Putamen (tissue), 1 donor: Measurements from ENCODE around the gene DOK3.
A peak's percentile ranks its signal among the peaks of the same experiment; 100 is the strongest.
"Not testable (repeated sequence)": the region's sequence is repeated elsewhere in the genome, so short reads cannot be mapped to it uniquely, and the experiment has no call there.

Experiments
- DNase-seq: peaks from one replicate; pipeline ENCODE4 v3.0.0-alpha.2; 2016; ENCODE audit warnings: low spot score

DOK3 gene

DNA sequence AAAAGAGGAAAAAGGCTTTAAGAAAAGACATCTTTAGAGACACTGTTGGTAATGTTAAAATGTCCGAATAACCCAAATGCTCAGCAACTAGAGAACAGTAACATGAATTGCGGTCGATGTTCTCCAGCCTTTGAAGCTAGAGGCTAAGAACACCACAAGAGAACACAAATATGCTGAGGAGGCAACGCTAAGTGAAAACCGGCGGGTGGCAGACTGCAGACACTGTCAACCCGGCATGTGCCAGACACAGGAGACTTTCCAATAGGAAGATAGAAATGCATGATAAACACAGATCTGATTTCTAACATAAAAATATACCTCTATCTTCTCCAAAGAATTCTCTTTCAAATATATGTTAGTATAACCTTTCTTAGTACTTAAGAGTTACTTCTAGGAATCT lies 25.5 kb upstream of the DOK3 start:
- no peak for DNase-seq

GRCh38 chr5:177534433-177534832 lies 24.8 kb upstream of the DOK3 start:
- not testable (repeated sequence) for DNase-seq

DNA sequence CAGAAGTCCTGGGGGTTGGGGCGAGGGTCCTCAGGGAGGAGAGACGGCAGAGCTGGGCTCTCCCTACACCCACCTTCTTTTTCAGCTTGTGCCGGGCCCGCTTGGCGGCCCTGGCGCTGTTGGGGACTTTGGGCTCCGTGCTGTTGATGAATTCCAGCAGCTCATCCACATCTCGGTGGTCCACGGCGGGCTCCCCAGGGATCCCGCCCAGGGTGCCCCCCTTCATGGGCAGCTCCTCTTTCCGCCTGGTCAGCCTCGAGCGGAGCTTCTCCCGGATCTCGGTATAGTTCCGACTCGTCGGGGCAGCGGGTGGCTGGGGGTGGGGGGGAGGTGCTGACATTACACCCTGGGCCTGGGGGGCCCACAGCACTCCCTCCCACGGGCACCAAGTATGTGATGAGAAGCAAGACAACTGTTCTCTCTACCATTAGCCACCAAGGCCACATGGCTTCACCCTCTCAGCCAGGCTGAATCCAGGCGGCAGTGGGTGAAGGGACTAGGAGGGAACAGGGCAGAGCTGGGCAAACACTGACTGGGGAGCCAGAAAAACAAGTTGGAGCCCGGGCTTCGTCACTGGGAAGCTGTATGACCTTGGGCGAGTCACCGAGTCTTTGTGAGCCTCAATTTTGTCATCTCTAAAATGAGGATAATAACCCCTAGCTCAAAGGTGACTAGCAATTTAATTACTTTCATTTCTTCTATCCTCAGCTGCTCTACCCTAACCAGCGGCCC lies 21.7 kb upstream of the DOK3 start:
- no peak for DNase-seq

DNA sequence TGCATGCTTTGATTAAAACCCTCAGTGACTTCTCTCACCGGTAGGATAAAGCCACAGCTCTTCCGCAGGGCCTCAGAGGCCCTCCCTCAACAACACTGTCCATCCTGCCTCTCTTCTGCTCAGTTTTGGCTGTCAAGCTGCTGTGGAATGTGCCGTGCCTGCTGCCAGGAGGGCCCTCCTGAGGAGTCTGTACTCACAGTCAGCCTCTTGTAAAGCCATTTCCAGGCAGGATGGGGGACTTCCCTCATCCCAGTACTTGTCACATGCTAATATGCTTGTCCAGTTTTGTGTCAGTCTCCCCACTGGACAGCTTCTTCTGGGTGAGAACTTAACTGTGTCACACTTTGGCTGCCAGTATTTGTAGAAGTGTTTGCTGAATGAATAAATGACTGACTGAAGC lies 21.0 kb upstream of the DOK3 start:
- no peak for DNase-seq

DNA sequence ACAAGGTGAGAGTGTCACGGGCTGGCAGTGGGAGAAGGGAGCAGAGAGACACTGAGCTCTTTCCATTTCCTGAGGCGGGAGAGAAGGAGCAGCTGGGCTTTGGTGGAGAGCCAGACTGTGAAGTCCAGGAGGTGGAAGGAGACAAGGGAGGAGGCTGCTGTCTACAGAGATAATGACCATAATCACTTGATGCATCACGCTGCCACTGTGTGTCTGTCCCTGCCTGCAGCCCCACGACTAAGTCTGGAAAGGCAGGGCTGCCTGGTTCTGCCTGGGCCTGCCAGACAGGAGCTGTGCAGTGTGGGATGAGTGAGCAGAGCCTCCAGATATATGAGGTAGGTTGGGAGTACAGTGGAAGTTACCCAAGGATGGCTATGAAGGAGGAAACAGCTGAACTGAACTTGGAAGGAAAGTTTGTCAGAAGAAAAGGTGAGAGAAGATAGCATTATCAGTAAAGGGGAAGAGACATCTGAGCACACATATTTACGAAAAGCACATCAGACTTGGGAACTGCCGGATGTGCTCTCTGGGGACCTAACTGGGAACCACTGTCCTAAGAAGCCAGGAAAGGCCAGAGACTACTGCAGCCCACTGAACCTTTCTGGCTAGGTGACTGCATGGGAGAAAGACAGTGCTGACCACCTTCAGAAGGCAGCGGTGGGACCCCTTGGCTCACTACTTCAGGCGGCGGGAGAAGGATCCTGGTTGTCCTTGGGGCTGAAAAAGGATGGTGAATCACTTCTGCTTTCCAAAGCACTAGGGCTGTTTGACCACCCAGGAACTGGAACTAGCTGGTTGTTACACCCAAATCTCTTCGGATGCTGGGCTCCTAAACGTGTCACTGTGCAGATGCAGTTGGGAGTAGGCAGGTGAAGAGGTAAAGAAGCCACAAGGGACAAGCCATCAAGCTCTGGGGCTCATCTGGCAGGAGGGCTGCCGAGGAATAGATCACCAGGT lies 19.9 kb upstream of the DOK3 start:
- no peak for DNase-seq

- DNase-seq, result no peak
Observed at GRCh38 chr5:177528631-177529030, 19.0 kb upstream of the DOK3 start.

GRCh38 chr5:177527595-177527994 lies 18.0 kb upstream of the DOK3 start:
- DNase-seq, result no peak

DNA sequence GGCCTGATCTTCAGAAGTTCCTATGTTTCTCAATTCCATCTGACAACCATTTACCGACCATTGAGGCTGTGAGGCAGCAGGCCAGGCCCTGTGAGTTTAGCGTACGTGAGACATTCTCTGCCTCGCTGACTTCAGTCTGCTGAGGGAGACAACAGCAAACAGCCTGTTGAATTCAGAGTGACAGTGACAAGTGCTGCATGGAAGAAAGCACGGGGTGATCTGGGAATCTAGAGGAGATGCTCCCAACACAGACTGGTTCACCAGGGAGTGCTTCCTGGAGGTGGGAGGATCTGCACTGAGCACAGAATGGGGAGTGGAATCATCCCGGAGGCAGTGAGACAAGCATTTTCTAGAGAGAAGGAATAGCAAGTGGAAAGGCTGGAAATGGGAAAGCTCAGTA lies 17.2 kb upstream of the DOK3 start:
- peak; percentile 45 for DNase-seq

GRCh38 chr5:177526191-177526590 lies 16.6 kb upstream of the DOK3 start:
- no peak for DNase-seq

DNA sequence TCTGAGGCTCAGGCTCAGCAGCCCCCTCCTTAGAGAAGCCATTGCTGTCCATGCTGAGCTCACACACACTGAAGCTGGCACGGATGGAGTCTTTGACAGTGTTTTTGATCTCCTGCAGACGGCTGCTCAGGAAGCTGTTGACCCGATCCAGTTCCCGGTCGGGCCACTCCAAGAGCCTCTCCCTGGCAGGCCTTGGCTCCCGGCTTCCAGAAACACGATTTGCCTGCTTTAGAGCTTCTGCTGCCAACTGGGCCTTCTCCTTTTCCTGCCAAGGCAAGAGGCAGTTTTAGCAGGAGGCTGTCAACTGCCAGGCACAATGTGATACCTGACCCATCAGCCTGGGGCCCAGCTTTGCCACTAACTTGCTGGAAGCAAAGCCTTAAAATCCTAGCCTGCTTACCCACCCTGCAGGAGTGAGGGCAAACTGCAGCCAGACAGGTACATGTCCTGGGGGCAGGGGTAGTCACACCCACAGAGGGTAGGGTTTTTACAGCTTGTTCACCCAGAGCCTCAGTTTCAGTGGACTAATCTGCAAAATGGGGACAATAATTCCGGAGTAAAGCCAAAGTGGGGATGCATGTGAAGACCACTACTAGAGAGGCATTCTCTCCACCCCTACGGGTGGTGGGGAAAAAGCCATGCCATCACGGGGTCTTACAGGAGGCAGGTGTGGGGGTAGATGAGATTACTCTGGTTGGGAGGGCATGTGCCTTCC lies 15.5 kb upstream of the DOK3 start:
- DNase-seq, result no peak

- DNase-seq, result no peak
Observed at GRCh38 chr5:177524539-177524900, 14.9 kb upstream of the DOK3 start.

DNA sequence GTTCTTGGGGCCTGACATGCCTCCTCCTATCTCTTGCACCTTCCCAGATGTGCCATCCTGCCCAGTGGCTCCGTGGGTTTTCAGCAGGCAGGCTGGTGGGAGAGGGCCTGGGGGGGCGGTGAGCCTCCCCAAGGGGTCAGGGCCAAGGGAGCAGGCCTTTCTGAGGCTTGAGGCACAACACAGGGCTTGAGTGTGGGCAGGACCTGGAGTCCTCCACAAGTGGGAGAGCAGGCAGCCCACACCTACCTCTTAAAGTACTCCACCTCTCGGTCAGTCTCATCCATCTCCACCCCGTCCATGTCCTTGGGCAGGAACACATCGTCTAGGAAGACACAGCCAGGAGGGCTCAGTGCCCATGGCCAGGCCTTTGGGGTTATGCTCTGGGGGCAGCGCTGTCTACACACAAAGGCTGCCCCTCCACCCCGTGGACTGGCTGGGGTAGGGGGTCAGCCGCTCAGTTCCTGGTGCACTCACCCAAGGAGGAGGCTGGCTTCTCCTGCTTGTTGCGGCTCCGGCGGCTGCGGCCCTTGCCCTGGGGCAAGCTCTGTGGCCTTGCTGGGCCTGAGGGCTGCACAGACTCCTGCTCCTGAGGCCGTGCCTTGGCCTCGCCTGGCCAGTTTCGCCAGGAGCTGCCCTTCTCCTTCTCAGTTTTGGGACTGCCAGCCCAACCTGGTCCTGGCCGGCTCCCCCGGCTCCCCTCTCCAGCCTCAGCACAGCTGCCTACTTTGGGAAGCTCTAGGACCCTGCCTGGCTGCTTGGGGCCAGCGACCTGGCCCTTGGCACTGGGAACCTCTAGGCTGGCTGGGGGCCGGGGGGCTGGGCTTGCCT lies 14.3 kb upstream of the DOK3 start:
- DNase-seq, result no peak

- no peak for DNase-seq
Observed at GRCh38 chr5:177520916-177521513, 11.4 kb upstream of the DOK3 start.

- DNase-seq, result no peak
Observed at GRCh38 chr5:177520271-177520670, 10.6 kb upstream of the DOK3 start.

- DNase-seq, result no peak
Observed at GRCh38 chr5:177519463-177520235, 10.0 kb upstream of the DOK3 start.

DNA sequence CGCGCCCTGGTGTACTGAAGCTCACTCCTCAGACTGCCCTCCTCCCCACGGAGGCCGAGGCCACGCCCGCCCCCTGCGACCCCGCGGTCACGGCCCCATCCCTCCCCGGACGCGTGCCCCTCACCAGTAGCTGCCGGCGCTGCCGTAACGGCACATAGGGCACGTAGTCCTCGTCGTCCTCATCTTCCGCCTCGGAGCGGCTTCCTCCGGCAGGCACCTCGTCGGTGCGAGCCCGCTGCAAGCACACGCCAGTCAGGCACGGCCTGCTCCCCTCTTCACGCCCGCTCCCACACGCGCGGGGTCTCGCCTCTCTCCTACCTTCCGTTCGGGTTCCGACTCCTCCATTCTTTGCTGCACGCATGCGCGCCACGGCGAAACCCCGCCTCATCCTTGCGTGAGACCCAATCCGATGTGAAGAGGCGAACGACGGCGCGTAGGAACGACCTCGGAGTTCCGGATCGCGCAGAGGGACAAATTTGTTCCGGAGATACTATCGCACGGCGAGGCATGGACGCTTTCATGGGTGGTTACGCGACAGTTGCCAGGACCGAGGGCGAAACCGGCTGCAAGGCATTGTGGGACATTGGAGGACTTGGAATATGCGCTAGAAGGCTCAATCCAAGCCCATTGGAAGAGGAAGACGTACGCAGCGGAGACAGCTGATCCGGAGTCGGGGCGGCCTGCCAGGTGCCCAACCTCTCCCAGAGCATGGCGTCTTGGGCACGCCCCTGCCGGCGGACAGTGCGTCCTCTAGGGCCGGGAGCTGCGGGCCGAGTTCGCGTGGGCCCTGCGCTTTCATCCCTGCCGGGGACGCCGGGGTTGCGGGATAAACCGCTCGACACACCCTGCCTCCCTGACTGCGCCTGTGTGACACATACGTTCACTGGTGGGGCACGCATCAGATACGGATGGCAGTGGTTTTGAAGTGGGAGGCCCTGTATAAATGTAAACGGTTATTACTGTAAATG lies 7.3 kb upstream of the DOK3 start, which contains the start of gene DDX41:
Gene DDX41, minus strand, starts transcription at position 361 of the 968 bp plus-strand sequence. Its CDS starts 16 bp downstream, at position 345.
- DNase-seq, result peak; percentile 99

GRCh38 chr5:177515580-177515979 lies 6.0 kb upstream of the DOK3 start:
- no peak for DNase-seq

DNA sequence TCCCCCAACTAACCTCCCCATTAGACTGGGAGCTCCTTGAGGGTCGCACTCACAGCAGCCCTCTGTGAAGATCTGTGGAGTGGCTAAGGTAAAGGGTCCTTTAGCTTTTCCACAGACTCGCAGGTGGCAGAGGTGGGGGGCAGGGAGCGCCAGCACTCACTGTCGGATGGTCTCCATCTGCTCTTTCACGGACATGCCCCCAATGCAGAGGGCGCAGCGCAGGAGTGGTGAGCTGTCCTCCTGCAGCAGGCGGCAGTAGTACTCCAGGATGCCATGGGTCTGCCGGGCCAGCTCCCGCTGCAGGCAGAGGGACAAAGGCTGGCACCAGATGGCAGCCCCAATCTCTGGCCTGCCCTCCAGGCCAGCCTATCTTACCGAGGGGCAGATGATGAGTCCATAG lies 4.9 kb upstream of the DOK3 start:
- DNase-seq, result no peak

GRCh38 chr5:177513500-177513899 lies 3.9 kb upstream of the DOK3 start:
- no peak for DNase-seq
